Lung (tissue), 12 donors: ENCODE results near the gene ADARB1. TPM values are rescaled to one million over a fixed set of nuclear protein-coding genes. Genes with fewer than 3 reads are reported as not detected.

Experiments
- ATAC-seq: fragments of 200-7000 bp; cut with Tn5 transposase; one replicate; pipeline ENCODE4 v1.9.1; 2020; ENCODE audit warnings: moderate number of reproducible peaks; ENCODE audit not compliant: insufficient read depth, low FRiP score
- DNase-seq, 3 donors: peaks; one replicate each; pipeline ENCODE4 v3.0.0-alpha.2; 2013 to 2017
- H3K27ac ChIP-seq, 2 donors: one replicate each; pipeline ENCODE4 v1.5.1; 2013; ENCODE audit warnings: mild to moderate bottlenecking in 2 of 2, moderate library complexity in 2 of 2, control low read depth in 1 of 2, inconsistent platforms in 1 of 2, low read depth in 1 of 2, low read length in 1 of 2
- H3K27me3 ChIP-seq, 3 donors: one replicate each; pipeline ENCODE4 v1.5.1; 2013; ENCODE audit warnings: low read length in 2 of 3; ENCODE audit not compliant: control insufficient read depth in 3 of 3, insufficient read depth in 3 of 3
- H3K36me3 ChIP-seq, 4 donors: one replicate each; pipeline ENCODE4 v1.5.1; 2013; ENCODE audit warnings: low read length in 4 of 4, mild to moderate bottlenecking in 1 of 4, moderate library complexity in 1 of 4; ENCODE audit not compliant: control insufficient read depth in 4 of 4, insufficient read depth in 4 of 4
- H3K4me1 ChIP-seq, 5 donors: one replicate each; pipeline ENCODE4 v1.5.1; 2013; ENCODE audit warnings: low read length in 5 of 5, mild to moderate bottlenecking in 2 of 5, moderate library complexity in 1 of 5; ENCODE audit not compliant: control insufficient read depth in 5 of 5, insufficient read depth in 5 of 5
- H3K4me3 ChIP-seq: one replicate; pipeline ENCODE4 v1.5.1; 2013; ENCODE audit warnings: mild to moderate bottlenecking, control low read depth, moderate library complexity
- H3K9ac ChIP-seq, 2 donors: one replicate each; pipeline ENCODE4 v1.5.1; 2013; ENCODE audit warnings: low read length in 2 of 2, control low read depth in 1 of 2; ENCODE audit not compliant: insufficient read depth in 1 of 2
- H3K9me3 ChIP-seq, 4 donors: one replicate each; pipeline ENCODE4 v1.5.1; 2013; ENCODE audit warnings: low read length in 3 of 4, mild to moderate bottlenecking in 1 of 4, moderate library complexity in 1 of 4; ENCODE audit not compliant: control insufficient read depth in 4 of 4, insufficient read depth in 3 of 4
- WGBS, 2 donors: extraction: QIAGEN DNeasy Blood & Tissue Kit; methylation state at CpG; one replicate each; pipeline ENCODE4 v1.1.7; 2013; 5-methylcytosine and 5-hydroxymethylcytosine counted together
- polyA plus RNA-seq, 2 donors: library from polyadenylated mRNA; stranded (reverse); fragments of 200-250 nt; gene quantifications; one replicate each; pipeline ENCODE4 v1.2.1, GENCODE V29; 2013
- total RNA-seq, 2 donors: library from RNA; depleted of rRNA in 1 of 2; stranded (reverse); fragments of >200 nt in 1 of 2; gene quantifications; one replicate each; pipeline ENCODE4 v1.2.1, GENCODE V29; 2014 to 2021
- TF ChIP-seq, protein P1 (sequence below): IDR thresholded peaks from 2 replicates; pipeline ENCODE4 v1.5.1; 2012; ENCODE audit warnings: mild to moderate bottlenecking; ENCODE audit errors: control extremely low read depth, extremely low read depth
- donor health status: control.
- donor health status: control.
- donor health status: Bipolar disorder and iron deficiency.
- donor health status: healthy.
- donor health status: DM: yes; HTN: yes; CAD: no.

ADARB1 gene
- total and polyA plus RNA-seq, 4 donors, result 13.4 to 47.7 (median 32.6) TPM

DNA sequence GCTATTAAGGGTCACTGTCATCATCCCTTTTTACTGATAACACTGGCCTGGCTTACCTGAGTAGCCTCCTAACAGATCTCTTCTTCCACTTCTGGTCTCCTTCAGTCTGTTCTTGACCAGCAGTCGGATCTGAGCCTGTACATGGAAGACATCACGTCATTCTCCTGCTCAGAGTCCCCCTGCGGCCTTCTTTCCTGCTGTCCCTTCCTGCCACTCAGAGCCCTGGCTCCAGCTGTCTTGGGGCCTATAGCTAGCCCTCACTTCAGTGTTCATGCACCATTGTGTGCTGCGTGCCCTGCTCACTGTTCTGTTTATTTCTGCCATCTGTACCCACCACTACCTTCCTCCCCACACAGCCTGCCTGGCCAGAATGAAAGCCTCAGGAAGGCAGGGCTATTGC lies 8.4 kb downstream of the ADARB1 start:
- DNase-seq (no peak), ATAC-seq (no peak)
- Histone ChIP-seq H3K27me3 (no peaks in the 10 kb centered on the region), H3K9ac (no peak overlapping the region), H3K27ac (peak overlapping the region in 1 of 2 donors; percentile 75), H3K4me1 (peaks cover 7 to 24% (median 11%) of the 10 kb centered on the region in 5 donors), H3K4me3 (no peak overlapping the region), H3K9me3 (no peaks in the 10 kb centered on the region), H3K36me3 (peaks cover 0 to 9% (median 3%) of the 10 kb centered on the region in 4 donors)
- TF ChIP-seq, protein P1, sequence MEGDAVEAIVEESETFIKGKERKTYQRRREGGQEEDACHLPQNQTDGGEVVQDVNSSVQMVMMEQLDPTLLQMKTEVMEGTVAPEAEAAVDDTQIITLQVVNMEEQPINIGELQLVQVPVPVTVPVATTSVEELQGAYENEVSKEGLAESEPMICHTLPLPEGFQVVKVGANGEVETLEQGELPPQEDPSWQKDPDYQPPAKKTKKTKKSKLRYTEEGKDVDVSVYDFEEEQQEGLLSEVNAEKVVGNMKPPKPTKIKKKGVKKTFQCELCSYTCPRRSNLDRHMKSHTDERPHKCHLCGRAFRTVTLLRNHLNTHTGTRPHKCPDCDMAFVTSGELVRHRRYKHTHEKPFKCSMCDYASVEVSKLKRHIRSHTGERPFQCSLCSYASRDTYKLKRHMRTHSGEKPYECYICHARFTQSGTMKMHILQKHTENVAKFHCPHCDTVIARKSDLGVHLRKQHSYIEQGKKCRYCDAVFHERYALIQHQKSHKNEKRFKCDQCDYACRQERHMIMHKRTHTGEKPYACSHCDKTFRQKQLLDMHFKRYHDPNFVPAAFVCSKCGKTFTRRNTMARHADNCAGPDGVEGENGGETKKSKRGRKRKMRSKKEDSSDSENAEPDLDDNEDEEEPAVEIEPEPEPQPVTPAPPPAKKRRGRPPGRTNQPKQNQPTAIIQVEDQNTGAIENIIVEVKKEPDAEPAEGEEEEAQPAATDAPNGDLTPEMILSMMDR, result no peak
- 65 to 80% methylated on average over 4 of the region's 4 CpGs for WGBS, 2 donors

DNA sequence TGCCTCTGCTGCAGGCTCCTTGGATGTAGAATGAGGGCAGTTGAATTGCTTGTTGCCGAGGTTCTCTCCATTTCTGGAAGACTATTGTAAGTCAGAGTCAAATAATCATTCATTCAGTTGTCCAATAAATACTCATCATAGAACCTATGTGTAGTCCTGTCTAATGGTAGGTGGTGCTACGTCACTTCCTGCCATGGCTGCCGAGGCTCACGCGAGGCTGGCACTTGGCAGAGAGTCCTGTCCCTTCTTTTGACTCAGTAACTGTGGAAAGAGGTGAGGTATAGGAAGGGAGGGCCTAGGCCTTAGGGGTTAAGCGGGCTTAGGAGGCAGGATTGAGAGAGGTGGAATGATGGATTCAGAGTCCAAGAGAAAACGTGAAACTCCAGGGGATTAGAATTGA lies 9.7 kb downstream of the ADARB1 start:
- Histone ChIP-seq H3K9ac (no peak overlapping the region), H3K36me3 (peaks cover 0 to 9% (median 3%) of the 10 kb centered on the region in 4 donors), H3K27ac (no peak overlapping the region), H3K27me3 (no peaks in the 10 kb centered on the region), H3K9me3 (no peaks in the 10 kb centered on the region), H3K4me3 (no peak overlapping the region), H3K4me1 (peaks cover 5 to 24% (median 11%) of the 10 kb centered on the region in 5 donors)
- ATAC-seq, result no peak
- WGBS, 2 donors, result 75 to 86% methylated on average over 7 of the region's 7 CpGs
- no peak for DNase-seq
- TF ChIP-seq, protein P1, result no peak

DNA sequence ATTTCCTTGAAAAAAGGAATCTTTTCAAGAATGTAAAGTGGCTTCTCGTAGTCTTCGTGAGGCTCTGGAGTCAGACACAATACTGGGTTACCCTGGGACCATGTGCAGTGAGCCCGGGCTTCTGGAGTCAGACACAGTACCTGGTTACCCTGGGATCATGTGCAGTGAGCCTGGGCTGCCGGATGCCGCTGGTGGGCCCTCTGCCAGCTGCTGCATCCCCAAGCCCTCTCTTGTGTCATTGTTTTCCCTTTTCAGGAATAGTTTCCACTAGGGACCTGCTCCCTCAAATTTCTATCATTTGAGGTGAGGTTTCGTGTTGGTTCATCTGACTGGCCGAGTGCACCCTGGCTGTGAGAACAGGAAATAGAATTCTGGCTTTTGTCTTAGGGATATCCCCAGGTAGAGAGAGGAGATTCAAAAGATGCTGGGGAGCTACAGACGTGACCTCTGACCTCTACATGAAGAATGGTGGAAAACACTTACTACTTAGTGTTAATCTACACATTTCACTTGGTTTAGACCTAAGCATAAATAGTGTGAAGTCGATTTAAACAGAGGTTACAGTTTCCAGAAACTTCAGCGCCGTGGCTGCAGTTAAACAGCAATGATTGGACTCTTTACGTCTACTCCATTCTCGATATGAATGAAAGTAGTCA lies 10.6 kb downstream of the ADARB1 start:
- peaks cover 0 to 9% (median 3%) of the 10 kb centered on the region in 4 donors for H3K36me3 ChIP-seq
- 75 to 85% methylated on average over 13 of the region's 13 CpGs for WGBS, 2 donors
- TF ChIP-seq, protein P1, result no peak
- H3K4me1 ChIP-seq, result peaks cover 3 to 27% (median 13%) of the 10 kb centered on the region in 5 donors
- peak overlapping the region in 1 of 2 donors; percentile 43 for H3K9ac ChIP-seq
- DNase-seq, result no peak
- no peaks in the 10 kb centered on the region for H3K27me3 ChIP-seq
- H3K9me3 ChIP-seq, result no peaks in the 10 kb centered on the region
- H3K4me3 ChIP-seq, result no peak overlapping the region
- no peak for ATAC-seq
- no peak overlapping the region for H3K27ac ChIP-seq
